ENCODE results near the gene SYTL5. TPM values are rescaled to one million over a fixed set of nuclear protein-coding genes. Genes with fewer than 3 reads are reported as not detected.

SYTL5 gene
- total RNA-seq, 4 donors from 2014 or later, result not detected

GRCh38 chrX:38095971-38096529 lies 89.7 kb downstream of the SYTL5 start:
- Histone ChIP-seq H3K27ac (replicated peaks in 1 of 4) (no peak overlapping the region), H3K4me1 (no peaks in the 10 kb centered on the region), H3K9me3 (peaks cover 0 to 11% (median 0%) of the 10 kb centered on the region in 4 donors), H3K27me3 (no peaks in the 10 kb centered on the region), H3K4me3 (no peak overlapping the region), H3K36me3 (no peaks in the 10 kb centered on the region)
- WGBS, result 56% methylated on average over 4 of the region's 4 CpGs
- intact Hi-C loops (cut with DNase I), result no loop called here
- DNase-seq (ENCODE audit: extremely low spot score), result no peak
- no peak for TF ChIP-seq POLR2A (IDR thresholded peaks at IDR 0.05; ENCODE audit: low read depth)
- TF ChIP-seq CTCF (IDR thresholded peaks at IDR 0.05), result no peak
- TF ChIP-seq POLR2AphosphoS5 (IDR thresholded peaks at IDR 0.05), result no peak
- TF ChIP-seq EP300 (IDR thresholded peaks at IDR 0.05), result no peak

GRCh38 chrX:38099688-38100087 lies 93.3 kb downstream of the SYTL5 start:
- TF ChIP-seq CTCF (IDR thresholded peaks at IDR 0.05) (no peak), EP300 (IDR thresholded peaks at IDR 0.05) (no peak), POLR2AphosphoS5 (IDR thresholded peaks at IDR 0.05) (no peak), POLR2A (IDR thresholded peaks at IDR 0.05; ENCODE audit: low read depth) (no peak)
- Histone ChIP-seq H3K27ac (replicated peaks in 1 of 4) (no peak overlapping the region), H3K4me3 (no peak overlapping the region), H3K36me3 (no peaks in the 10 kb centered on the region), H3K4me1 (no peaks in the 10 kb centered on the region), H3K27me3 (no peaks in the 10 kb centered on the region), H3K9me3 (peaks cover 0 to 11% (median 0%) of the 10 kb centered on the region in 4 donors)
- intact Hi-C loops (cut with DNase I), result no loop called here
- no peak for DNase-seq (ENCODE audit: extremely low spot score)

- 49% methylated on average over 2 of the region's 2 CpGs for WGBS
- TF ChIP-seq POLR2AphosphoS5 (IDR thresholded peaks at IDR 0.05), result no peak
- no peak for TF ChIP-seq CTCF (IDR thresholded peaks at IDR 0.05)
- no peak for TF ChIP-seq POLR2A (IDR thresholded peaks at IDR 0.05; ENCODE audit: low read depth)
- TF ChIP-seq EP300 (IDR thresholded peaks at IDR 0.05), result no peak
- Histone ChIP-seq H3K9me3 (peaks cover 0 to 11% (median 0%) of the 10 kb centered on the region in 4 donors), H3K4me3 (no peak overlapping the region), H3K36me3 (no peaks in the 10 kb centered on the region), H3K27me3 (no peaks in the 10 kb centered on the region), H3K27ac (replicated peaks in 1 of 4) (no peak overlapping the region), H3K4me1 (no peaks in the 10 kb centered on the region)
- DNase-seq (ENCODE audit: extremely low spot score), result no peak
- intact Hi-C loops (cut with DNase I), result no loop called here
Measured at GRCh38 chrX:38102240-38102639, 95.9 kb downstream of the SYTL5 start.

GRCh38 chrX:38102875-38103274 lies 96.5 kb downstream of the SYTL5 start:
- Histone ChIP-seq H3K27ac (replicated peaks in 1 of 4) (no peak overlapping the region), H3K9me3 (peaks cover 0 to 11% (median 0%) of the 10 kb centered on the region in 4 donors), H3K27me3 (no peaks in the 10 kb centered on the region), H3K36me3 (no peaks in the 10 kb centered on the region), H3K4me1 (no peaks in the 10 kb centered on the region), H3K4me3 (no peak overlapping the region)
- TF ChIP-seq POLR2A (IDR thresholded peaks at IDR 0.05; ENCODE audit: low read depth), result no peak
- TF ChIP-seq EP300 (IDR thresholded peaks at IDR 0.05), result no peak
- TF ChIP-seq CTCF (IDR thresholded peaks at IDR 0.05), result no peak
- TF ChIP-seq POLR2AphosphoS5 (IDR thresholded peaks at IDR 0.05), result no peak
- WGBS, result 83% methylated on average over 1 of the region's 1 CpG
- intact Hi-C loops (cut with DNase I), result no loop called here
- no peak for DNase-seq (ENCODE audit: extremely low spot score)

Data from esophagus muscularis mucosa (tissue), 4 donors.